ENCODE measurements around the gene PTPN1.
A peak's percentile ranks its signal among the peaks of the same experiment; 100 is the strongest.

DNA sequence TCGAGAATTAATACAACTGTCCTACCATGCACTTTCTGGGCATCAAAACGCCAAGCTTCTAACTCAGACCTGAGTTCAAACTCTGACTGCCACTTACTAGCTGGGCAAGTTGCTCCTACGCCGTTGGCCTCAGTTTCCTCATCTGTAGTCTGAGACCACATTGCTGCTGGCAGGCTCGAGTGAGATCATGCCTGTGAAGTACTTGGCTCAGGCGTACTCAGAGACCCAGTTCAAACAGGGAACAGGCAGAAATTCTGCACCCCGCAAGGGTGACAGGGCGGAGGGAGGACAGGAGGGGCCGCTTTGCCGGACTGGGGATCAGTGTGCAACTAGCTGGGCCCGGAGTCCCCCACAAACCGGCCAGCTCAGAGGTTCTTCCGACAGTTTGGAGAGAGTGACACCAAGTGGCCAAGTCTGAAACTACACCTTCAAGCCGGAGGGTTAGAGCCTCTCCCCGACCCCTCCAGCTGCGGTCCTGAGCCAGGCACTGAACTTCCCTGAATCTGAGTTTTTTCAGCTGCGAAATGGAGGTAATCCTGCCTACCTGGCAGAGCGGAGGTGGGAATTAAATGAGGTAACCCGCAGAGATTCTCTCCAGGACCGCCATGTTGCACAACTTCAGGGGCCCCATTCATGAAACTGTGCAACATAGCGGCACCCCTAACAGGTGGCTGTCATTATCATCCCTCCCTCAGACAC, 46.0 kb upstream of the PTPN1 start:
- TF ChIP-seq CTCF (IDR thresholded peaks at IDR 0.05; ENCODE audit: low read depth, low read length, poor library complexity, severe bottlenecking): peak; percentile 79
- no peak for TF ChIP-seq EZH2phosphoT487 (IDR thresholded peaks at IDR 0.05; ENCODE audit: borderline replicate concordance, low read length)

Data from DOHH2 (cell line).